ENCODE data around the gene SIK3. TPM values are rescaled to one million over a fixed set of nuclear protein-coding genes. Genes with fewer than 3 reads are reported as not detected.

SIK3 gene
- 31.4 and 35.5 TPM in 2 replicates for total RNA-seq (2021)
- long read RNA-seq, partial matches to known transcripts = 6 of 14 reads
- long read RNA-seq, other reads (novel, unspliced or antisense) = 8 of 14 reads

GRCh38 chr11:117098269-117099232 is at the start of gene SIK3:
SIK3 (minus strand) TSS chr11:117098428; CDS start chr11:117098415, 13 bp downstream.
- no peak within 1 kb of the TSS for H3K23ac ChIP-seq (ENCODE audit: insufficient read length, low read depth, low read length)
- H3K4me1 ChIP-seq (ENCODE audit: insufficient read depth, low read length) = peaks cover 6% of the 10 kb centered on the region; the same call in 1 of the 2 replicates
- H3K79me2 ChIP-seq (ENCODE audit: insufficient read depth, low read length) = peaks cover 15% of the 10 kb centered on the region; the same call in 1 of the 2 replicates
- peak within 1 kb of the TSS; percentile 87 to 99 for H3K4me3 Mint-ChIP-seq
- no peak within 1 kb of the TSS for H2BK20ac ChIP-seq (ENCODE audit: low read depth, low read length, poor library complexity, severe bottlenecking)
- no peak within 1 kb of the TSS for H3K27ac ChIP-seq (ENCODE audit: insufficient read length, low read depth, low read length)
- peak within 1 kb of the TSS; percentile 93 for H3K18ac ChIP-seq (ENCODE audit: insufficient read length, low read depth, low read length)
- H2AK5ac ChIP-seq (ENCODE audit: insufficient read length, low read length) = no peak within 1 kb of the TSS
- H2BK5ac ChIP-seq (ENCODE audit: insufficient read length, low read length) = no peak within 1 kb of the TSS
- peak within 1 kb of the TSS; percentile 92 for H3K4me2 ChIP-seq (ENCODE audit: insufficient read depth, insufficient read length, low read length)
- H3K23me2 ChIP-seq (ENCODE audit: insufficient read length, low read depth, low read length, poor library complexity, severe bottlenecking) = peaks cover 17% of the 10 kb centered on the region
- WGBS (ENCODE audit: extremely low coverage, insufficient read length, low lambda C conversion rate) = no CpG with 5 or more reads among the region's 78 CpGs
- H3K4ac ChIP-seq (ENCODE audit: low read depth, low read length) = no peak within 1 kb of the TSS; the same call in 1 of the 2 replicates
- peak within 1 kb of the TSS; percentile 96 to 98 (median 97) for H3K27ac Mint-ChIP-seq
- H3K9ac ChIP-seq (ENCODE audit: extremely low read depth, insufficient read length, low read length) = peak within 1 kb of the TSS; percentile 90
- peak; percentile 90 for DNase-seq
- H3K36me3 Mint-ChIP-seq (ENCODE audit: insufficient read depth in 1 of 3, low read depth in 3 of 3) = no peaks in the 10 kb centered on the region
- H2BK12ac ChIP-seq (ENCODE audit: insufficient read length, low read depth, low read length) = no peak within 1 kb of the TSS
- H3K79me1 ChIP-seq (ENCODE audit: insufficient read depth, low read depth, low read length, poor library complexity, severe bottlenecking) = no peaks in the 10 kb centered on the region
- no peak within 1 kb of the TSS for H4K5ac ChIP-seq (ENCODE audit: insufficient read length, low read depth, low read length)
- H2BK120ac ChIP-seq (ENCODE audit: low read depth, low read length, poor library complexity, severe bottlenecking) = no peak within 1 kb of the TSS
- H3K14ac ChIP-seq (ENCODE audit: insufficient read depth, low read length) = peak within 1 kb of the TSS; percentile 99
- no peak within 1 kb of the TSS for H2BK15ac ChIP-seq (ENCODE audit: low read depth, low read length)
- H2AFZ ChIP-seq (ENCODE audit: low read length) = peak within 1 kb of the TSS; percentile 17
- no peak within 1 kb of the TSS for H4K8ac ChIP-seq (replicated peaks; ENCODE audit: insufficient read length, low read depth, low read length)
- H3T11ph ChIP-seq (ENCODE audit: low read length) = no peak within 1 kb of the TSS
- no peak within 1 kb of the TSS for H4K91ac ChIP-seq (ENCODE audit: insufficient read length, low read depth, low read length)
- H3K9me3 Mint-ChIP-seq = 0 out of 5 replicates have a peak, but pooled peaks cover 0 to 2% of the 10 kb centered on the region in 2 experiments
- H3K4me1 Mint-ChIP-seq = peaks cover 32 to 36% of the 10 kb centered on the region in 2 experiments
- peaks cover 1% of the 10 kb centered on the region; the same call in 1 of the 2 replicates for H3K27me3 Mint-ChIP-seq (ENCODE audit: low read depth)
- no peak within 1 kb of the TSS for H3K56ac ChIP-seq (ENCODE audit: insufficient read length, low read depth, low read length)
- no peaks in the 10 kb centered on the region for H3K27me3 ChIP-seq (ENCODE audit: insufficient read depth, low read length)
- H3K9me3 ChIP-seq (ENCODE audit: control insufficient read depth, low read depth, low read length) = no peaks in the 10 kb centered on the region
- no peaks in the 10 kb centered on the region for H4K20me1 ChIP-seq (ENCODE audit: control insufficient read depth, insufficient read depth, insufficient read length)
- TF ChIP-seq CTCF (conservative IDR thresholded peaks at IDR 0.05) = peak; percentile 36; the same call in 2 of the 3 replicates
